ENCODE results near the gene ANXA2R.
"Not testable (repeated sequence)": the region's sequence is repeated elsewhere in the genome, so short reads cannot be mapped to it uniquely, and the experiment has no call there.

The ANXA2R gene

DNA sequence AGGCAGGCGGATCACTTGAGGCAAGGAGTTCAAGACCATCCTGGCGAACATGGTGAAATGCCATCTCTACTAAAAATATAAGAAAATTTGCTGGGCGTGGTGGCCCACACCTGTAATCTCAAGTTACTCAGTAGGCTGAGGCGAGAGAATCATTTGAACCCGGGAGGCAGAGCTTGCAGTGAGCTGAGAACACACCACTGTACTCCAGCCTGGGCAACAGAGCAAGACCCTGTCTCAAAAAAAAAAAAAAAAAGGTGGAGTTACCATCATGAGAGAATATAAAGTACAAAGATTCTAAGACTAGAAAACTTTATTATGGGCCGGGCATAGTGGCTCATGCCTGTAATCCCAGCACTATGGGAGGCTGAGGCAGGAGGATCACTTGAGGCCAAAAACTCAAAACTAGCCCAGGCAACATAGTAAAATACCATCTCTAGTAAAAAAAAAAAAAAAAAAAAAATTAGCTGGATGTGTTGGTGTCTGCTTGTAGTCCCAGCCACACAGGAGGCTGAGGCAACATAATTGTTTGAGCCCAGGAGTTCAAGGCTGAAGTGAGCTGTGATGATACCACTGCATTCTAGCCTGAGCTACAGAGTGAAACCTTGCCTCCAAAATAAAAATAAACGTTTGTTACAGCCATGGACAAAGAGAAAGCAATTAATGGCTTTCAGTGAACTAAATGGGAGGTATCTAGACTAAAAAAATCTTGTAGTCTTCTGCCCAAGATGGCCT lies 12.9 kb downstream of the ANXA2R start:
- DNase-seq (ENCODE audit: extremely low spot score), result no peak
- ChIA-PET CTCF (interaction anchor here (1.3 kb wide), 1 partner anchor 14 kb away, joined by 4 read pairs; no protein-coding TSS in a partner anchor), POLR2A (interaction anchor here (0.8 to 1.9 kb wide), 2 partner anchors 10 to 14 kb away, joined by 4 to 6 read pairs; no protein-coding TSS in a partner anchor)
- TF ChIP-seq CTBP1 (IDR thresholded peaks at IDR 0.05; ENCODE audit: borderline replicate concordance) (no peak), FOXK2 (IDR thresholded peaks at IDR 0.05) (no peak), ARNT (IDR thresholded peaks at IDR 0.05) (no peak), LEF1 (IDR thresholded peaks at IDR 0.05; ENCODE audit: borderline replicate concordance) (no peak), FOXA1 (IDR thresholded peaks at IDR 0.05) (no peak), FOXM1 (IDR thresholded peaks at IDR 0.05; ENCODE audit: borderline replicate concordance) (no peak)

DNA sequence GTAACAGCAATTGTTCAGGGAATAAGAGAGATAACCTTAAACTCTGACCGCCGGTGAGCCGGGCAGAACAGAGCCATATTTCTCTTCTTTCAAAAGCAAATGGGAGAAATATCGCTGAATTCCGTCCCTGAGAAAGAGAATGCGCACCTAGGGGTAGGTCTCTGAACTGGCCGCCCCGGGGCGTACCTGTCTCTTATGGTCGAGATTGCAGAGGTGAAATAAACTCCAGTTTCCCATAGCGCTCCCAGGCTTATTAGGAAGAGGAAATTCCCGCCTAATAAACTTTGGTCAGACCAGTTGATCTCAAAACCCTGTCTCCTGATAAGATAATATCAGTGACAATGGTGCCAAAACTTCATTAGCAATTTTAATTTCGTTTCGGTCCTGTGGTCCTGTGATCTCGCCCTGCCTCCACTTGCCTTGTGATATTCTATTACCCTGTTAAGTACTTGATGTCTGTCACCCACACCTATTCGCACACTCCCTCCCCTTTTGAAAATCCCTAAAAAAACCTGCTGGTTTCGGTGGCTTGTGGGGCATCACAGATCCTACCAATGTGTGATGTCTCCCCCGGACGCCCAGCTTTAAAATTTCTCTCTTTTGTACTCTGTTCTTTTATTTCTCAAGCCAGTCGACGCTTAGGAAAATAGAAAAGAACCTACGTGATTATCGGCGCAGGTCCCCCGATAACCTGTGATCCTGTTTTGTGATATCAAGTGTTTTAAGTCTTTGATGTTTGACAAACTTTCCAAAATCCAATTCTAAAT lies 14.8 kb downstream of the ANXA2R start:
- POLR2A ChIA-PET, result interaction anchor here (1.0 kb wide), 1 partner anchor 16 kb away, joined by 3 read pairs; no protein-coding TSS in a partner anchor
- CTCF ChIA-PET; DNase-seq (ENCODE audit: extremely low spot score): not testable (repeated sequence)

DNA sequence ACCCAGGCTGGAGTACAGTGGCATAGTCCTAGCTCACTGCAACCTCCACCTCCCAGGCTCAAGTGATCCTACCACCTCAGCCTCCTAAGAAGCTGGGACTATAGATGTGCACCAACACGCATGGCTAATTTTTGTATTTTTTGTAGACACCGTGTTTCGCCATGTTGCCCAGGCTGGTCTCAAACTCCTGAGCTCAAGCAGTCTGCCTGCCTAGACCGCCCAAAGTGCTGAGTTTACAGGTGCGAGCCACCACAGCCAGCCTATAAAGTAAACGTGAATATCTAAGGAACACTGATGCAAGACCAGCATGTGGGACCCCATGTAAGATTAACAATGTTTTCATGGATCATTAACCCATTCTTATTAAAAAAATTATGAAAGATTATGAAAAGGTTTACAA lies 15.9 kb downstream of the ANXA2R start:
- CTCF ChIA-PET, result no interaction called here
- POLR2A ChIA-PET, result interaction anchor here (1.0 kb wide), 1 partner anchor 17 kb away, joined by 3 read pairs; no protein-coding TSS in a partner anchor
- no peak for DNase-seq (ENCODE audit: extremely low spot score)
- no peak for TF ChIP-seq FOXA1 (IDR thresholded peaks at IDR 0.05)
- TF ChIP-seq SP1 (IDR thresholded peaks at IDR 0.05), result no peak
- TF ChIP-seq ELF4 (IDR thresholded peaks at IDR 0.05), result no peak
- TF ChIP-seq LEF1 (IDR thresholded peaks at IDR 0.05; ENCODE audit: borderline replicate concordance), result no peak
- TF ChIP-seq ARNT (IDR thresholded peaks at IDR 0.05), result no peak
- no peak for TF ChIP-seq BHLHE40 (IDR thresholded peaks at IDR 0.05; ENCODE audit: borderline replicate concordance)
- TF ChIP-seq, protein P1, sequence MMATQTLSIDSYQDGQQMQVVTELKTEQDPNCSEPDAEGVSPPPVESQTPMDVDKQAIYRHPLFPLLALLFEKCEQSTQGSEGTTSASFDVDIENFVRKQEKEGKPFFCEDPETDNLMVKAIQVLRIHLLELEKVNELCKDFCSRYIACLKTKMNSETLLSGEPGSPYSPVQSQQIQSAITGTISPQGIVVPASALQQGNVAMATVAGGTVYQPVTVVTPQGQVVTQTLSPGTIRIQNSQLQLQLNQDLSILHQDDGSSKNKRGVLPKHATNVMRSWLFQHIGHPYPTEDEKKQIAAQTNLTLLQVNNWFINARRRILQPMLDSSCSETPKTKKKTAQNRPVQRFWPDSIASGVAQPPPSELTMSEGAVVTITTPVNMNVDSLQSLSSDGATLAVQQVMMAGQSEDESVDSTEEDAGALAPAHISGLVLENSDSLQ (IDR thresholded peaks at IDR 0.05), result no peak
- TF ChIP-seq NFRKB (IDR thresholded peaks at IDR 0.05), result no peak
- TF ChIP-seq FOXK2 (IDR thresholded peaks at IDR 0.05), result no peak
- TF ChIP-seq CTBP1 (IDR thresholded peaks at IDR 0.05; ENCODE audit: borderline replicate concordance), result no peak
- TF ChIP-seq TARDBP (IDR thresholded peaks at IDR 0.05), result no peak
- no peak for TF ChIP-seq ZNF384 (IDR thresholded peaks at IDR 0.05)
- no peak for TF ChIP-seq SUZ12 (IDR thresholded peaks at IDR 0.05)
- TF ChIP-seq L3MBTL2 (conservative IDR thresholded peaks at IDR 0.05), result no peak
- no peak for TF ChIP-seq HDGF (IDR thresholded peaks at IDR 0.05; ENCODE audit: borderline replicate concordance)
- no peak for TF ChIP-seq FOXM1 (IDR thresholded peaks at IDR 0.05; ENCODE audit: borderline replicate concordance)

DNA sequence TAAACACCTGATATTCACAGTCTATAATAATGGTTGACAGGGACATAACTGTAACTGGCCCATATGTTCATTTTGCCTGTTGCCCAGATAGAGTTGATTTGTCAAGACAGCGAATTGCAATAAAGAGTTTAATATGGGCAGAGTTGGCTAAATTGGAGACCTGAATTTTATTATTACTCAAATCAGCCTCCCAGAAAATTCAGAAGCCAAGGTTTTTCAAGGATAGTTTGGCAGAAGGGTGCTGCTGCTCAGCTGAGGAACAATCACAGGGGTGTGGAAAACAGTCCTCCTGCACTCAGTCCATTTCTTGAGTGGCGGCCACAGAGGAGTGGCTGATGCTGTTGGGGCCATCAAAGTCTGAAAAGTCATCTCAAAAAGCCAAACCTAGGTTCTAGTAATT lies 19.0 kb downstream of the ANXA2R start:
- CTCF ChIA-PET, result interaction anchor here (1.1 to 3.9 kb wide), 5 partner anchors 17 to 368 kb away, joined by 3 to 31 read pairs (median 8); partner anchors contain the start of gene ANXA2R
- no peak for DNase-seq (ENCODE audit: extremely low spot score)
- POLR2A ChIA-PET, result interaction anchor here (1.5 to 4.6 kb wide), 6 partner anchors 13 to 112 kb away, joined by 3 to 42 read pairs (median 25); partner anchors contain the start of genes ANXA2R and ZNF131
- TF ChIP-seq FOXM1 (IDR thresholded peaks at IDR 0.05; ENCODE audit: borderline replicate concordance) (no peak), TARDBP (IDR thresholded peaks at IDR 0.05) (no peak), SP1 (IDR thresholded peaks at IDR 0.05) (no peak), L3MBTL2 (conservative IDR thresholded peaks at IDR 0.05) (no peak), CTBP1 (IDR thresholded peaks at IDR 0.05; ENCODE audit: borderline replicate concordance) (no peak), SUZ12 (IDR thresholded peaks at IDR 0.05) (no peak), ARNT (IDR thresholded peaks at IDR 0.05) (no peak), ELF4 (IDR thresholded peaks at IDR 0.05) (no peak), HDGF (IDR thresholded peaks at IDR 0.05; ENCODE audit: borderline replicate concordance) (no peak), ZNF384 (IDR thresholded peaks at IDR 0.05) (no peak), FOXA1 (IDR thresholded peaks at IDR 0.05) (no peak)
- TF ChIP-seq, protein P1 (IDR thresholded peaks at IDR 0.05), result no peak

DNA sequence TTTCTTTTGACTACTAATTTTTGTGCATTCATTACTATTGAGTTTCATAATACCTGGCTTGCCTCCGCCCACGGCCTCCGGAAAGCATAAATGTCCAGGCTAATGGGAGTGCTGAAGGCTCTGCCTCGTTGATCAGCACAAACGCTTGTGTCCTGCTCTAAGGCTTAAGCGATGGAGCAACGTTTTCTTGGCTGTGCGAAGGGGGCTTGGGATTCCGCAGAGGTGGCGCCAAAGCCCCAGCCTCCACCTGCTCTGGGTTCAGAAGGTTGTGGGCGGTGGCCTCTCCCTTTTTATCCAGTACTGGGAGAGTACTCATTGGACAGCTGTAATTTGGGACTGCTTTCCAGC lies 19.7 kb downstream of the ANXA2R start:
- CTCF ChIA-PET, result interaction anchor here (0.6 to 3.9 kb wide), 9 partner anchors 11 to 522 kb away, joined by 3 to 31 read pairs (median 8); partner anchors contain the start of gene ANXA2R

DNA sequence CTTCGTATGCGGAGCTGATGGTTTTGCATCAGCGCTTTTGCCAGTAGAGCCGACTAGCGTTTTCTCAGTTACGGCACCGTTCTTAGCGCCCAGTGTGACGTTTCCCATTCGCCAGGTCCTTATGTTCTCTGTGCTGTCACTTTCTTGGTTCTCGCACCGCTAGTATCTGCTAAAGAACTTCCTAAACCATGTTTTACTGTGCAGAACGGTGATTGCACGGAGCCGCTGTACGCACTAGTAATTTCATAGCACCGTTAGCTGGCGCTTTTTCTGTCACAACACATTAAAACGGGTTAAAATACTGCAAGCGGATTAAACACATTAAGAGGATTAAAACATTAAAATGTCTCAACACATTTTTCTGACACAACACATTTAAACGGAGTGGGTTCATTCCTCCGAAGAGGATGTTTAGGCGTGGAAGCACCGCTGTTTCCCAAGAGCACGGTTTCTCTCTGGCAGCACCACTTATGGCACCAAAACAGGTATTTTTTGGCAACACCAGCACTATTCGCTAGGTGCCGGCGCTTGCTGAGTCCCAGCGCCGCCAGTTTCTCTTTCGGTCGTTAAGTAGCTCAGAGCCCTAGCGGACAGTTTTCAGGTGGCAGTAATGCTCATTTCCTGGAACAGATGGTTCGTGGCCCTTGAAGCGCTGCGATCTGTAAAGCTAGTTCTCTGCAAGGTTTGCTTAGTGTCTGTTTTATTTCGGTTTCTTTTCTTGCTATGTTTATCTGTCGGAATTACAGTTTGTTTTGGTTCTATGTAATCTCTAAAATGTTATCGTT lies 20.3 kb downstream of the ANXA2R start:
- ChIA-PET CTCF (interaction anchor here (0.6 to 3.9 kb wide), 10 partner anchors 11 to 522 kb away, joined by 3 to 31 read pairs (median 6); partner anchors contain the start of gene ANXA2R), POLR2A (interaction anchor here (0.8 to 4.6 kb wide), 15 partner anchors 12 to 583 kb away, joined by 3 to 42 read pairs (median 6); partner anchors contain the start of genes ANXA2R, TMEM267 and ZNF131)
- TF ChIP-seq L3MBTL2 (conservative IDR thresholded peaks at IDR 0.05), result peak; percentile 65
- TF ChIP-seq, protein P1 (IDR thresholded peaks at IDR 0.05), result no peak
- no peak for DNase-seq (ENCODE audit: extremely low spot score)

More for the DNA sequence above, 19.7 kb downstream of the ANXA2R start:
- no peak for DNase-seq (ENCODE audit: extremely low spot score)
- POLR2A ChIA-PET, result interaction anchor here (0.8 to 4.6 kb wide), 12 partner anchors 12 to 464 kb away, joined by 3 to 42 read pairs (median 7); partner anchors contain the start of genes ANXA2R, TMEM267 and ZNF131
- TF ChIP-seq L3MBTL2 (conservative IDR thresholded peaks at IDR 0.05) (peak; percentile 10; the same call in 1 of the 2 replicates), ARNT (IDR thresholded peaks at IDR 0.05) (no peak)
